ENCODE data around the gene SCRN2.
A peak's percentile ranks its signal among the peaks of the same experiment; 100 is the strongest.

Gene SCRN2

GRCh38 chr17:47844814-47845715, 4.0 kb upstream of the SCRN2 start:
- no peak for DNase-seq

GRCh38 chr17:47844227-47844626, 3.2 kb upstream of the SCRN2 start:
- no peak for DNase-seq

- no peak for DNase-seq
Measured at GRCh38 chr17:47843391-47843730, 2.3 kb upstream of the SCRN2 start.

GRCh38 chr17:47841488-47842291, 617 bp upstream of the SCRN2 start:
- no peak for DNase-seq

- DNase-seq, result no peak
Measured at GRCh38 chr17:47840001-47840741, 902 bp downstream of the SCRN2 start.

GRCh38 chr17:47839071-47839470, 2.0 kb downstream of the SCRN2 start:
- DNase-seq, result no peak

- DNase-seq, result no peak
Measured at GRCh38 chr17:47838636-47839035, 2.4 kb downstream of the SCRN2 start.

- DNase-seq, result no peak
Measured at GRCh38 chr17:47837401-47838039, 3.6 kb downstream of the SCRN2 start.

GRCh38 chr17:47836601-47837000, 4.5 kb downstream of the SCRN2 start:
- no peak for DNase-seq

- no peak for DNase-seq
Measured at GRCh38 chr17:47834756-47835155, 6.3 kb downstream of the SCRN2 start.

- DNase-seq, result no peak
Measured at GRCh38 chr17:47831934-47832327, 9.1 kb downstream of the SCRN2 start.

- peak; percentile 96 for DNase-seq
Measured at GRCh38 chr17:47831003-47831933, 9.8 kb downstream of the SCRN2 start, which contains the start of the genes LRRC46 and MRPL10. Gene LRRC46, plus strand, starts transcription at chr17:47831670. Its CDS starts 320 bp downstream, at chr17:47831990. Gene MRPL10, minus strand, starts transcription at chr17:47831541. Its CDS starts 30 bp downstream, at chr17:47831511.

GRCh38 chr17:47830396-47831002, 10.6 kb downstream of the SCRN2 start:
- DNase-seq, result no peak

GRCh38 chr17:47829870-47830269, 11.2 kb downstream of the SCRN2 start:
- DNase-seq, result no peak

- DNase-seq, result no peak
Measured at GRCh38 chr17:47823519-47823918, 17.6 kb downstream of the SCRN2 start.

- DNase-seq, result no peak
Measured at GRCh38 chr17:47822785-47823184, 18.3 kb downstream of the SCRN2 start.

- peak; percentile 83 for DNase-seq
Measured at GRCh38 chr17:47821424-47822391, 19.4 kb downstream of the SCRN2 start, which contains the start of gene OSBPL7. Gene OSBPL7, minus strand, starts transcription at chr17:47821794. Its CDS starts 1,516 bp downstream, at chr17:47820278.

GRCh38 chr17:47821031-47821423, 20.0 kb downstream of the SCRN2 start:
- no peak for DNase-seq

- no peak for DNase-seq
Measured at GRCh38 chr17:47820033-47820789, 20.9 kb downstream of the SCRN2 start.

All from stimulated activated CD4-positive, alpha-beta T cell treated with anti-CD3 and anti-CD28 coated beads, Interleukin-15, amount 100 ng/mL, for 24 hours (primary cell).